ENCODE results near the gene CRY2.

The CRY2 gene

GRCh38 chr11:45886816-45887520, 39.7 kb downstream of the CRY2 start:
- no peak for ATAC-seq

GRCh38 chr11:45887587-45887986, 40.3 kb downstream of the CRY2 start:
- ATAC-seq: no peak
- TF ChIP-seq TOX (CRISPR knock-in tag; IDR thresholded peaks at IDR 0.05; ENCODE audit: borderline replicate concordance) (no peak), ZNF70 (CRISPR knock-in tag; IDR thresholded peaks at IDR 0.05) (no peak), CREB5 (CRISPR knock-in tag; IDR thresholded peaks at IDR 0.05; ENCODE audit: low read depth) (no peak), ESRRG (CRISPR knock-in tag; IDR thresholded peaks at IDR 0.05) (no peak), CSRNP3 (CRISPR knock-in tag; IDR thresholded peaks at IDR 0.05) (no peak), CSDC2 (CRISPR knock-in tag; IDR thresholded peaks at IDR 0.05) (no peak), ARNTL (CRISPR knock-in tag; IDR thresholded peaks at IDR 0.05; ENCODE audit: borderline replicate concordance, low read depth) (no peak), ZNF8 (CRISPR knock-in tag; IDR thresholded peaks at IDR 0.05) (no peak), OSR1 (CRISPR knock-in tag; IDR thresholded peaks at IDR 0.05) (no peak), GLIS3 (CRISPR knock-in tag; IDR thresholded peaks at IDR 0.05) (no peak), TCF4 (CRISPR knock-in tag; IDR thresholded peaks at IDR 0.05; ENCODE audit: borderline replicate concordance) (no peak), TSHZ2 (CRISPR knock-in tag; IDR thresholded peaks at IDR 0.05) (no peak), ZC3H10 (CRISPR knock-in tag; IDR thresholded peaks at IDR 0.05) (no peak), BACH2 (CRISPR knock-in tag; IDR thresholded peaks at IDR 0.05; ENCODE audit: borderline replicate concordance) (no peak), ZFP3 (CRISPR knock-in tag; IDR thresholded peaks at IDR 0.05) (no peak), PPARA (CRISPR knock-in tag; IDR thresholded peaks at IDR 0.05; ENCODE audit: borderline replicate concordance) (no peak), SNAI2 (CRISPR knock-in tag; IDR thresholded peaks at IDR 0.05) (no peak)

More at GRCh38 chr11:45886816-45887520, 39.7 kb downstream of the CRY2 start:
- TF ChIP-seq ZFP30 (CRISPR knock-in tag; IDR thresholded peaks at IDR 0.05) (no peak), CSDC2 (CRISPR knock-in tag; IDR thresholded peaks at IDR 0.05) (no peak), TSHZ2 (CRISPR knock-in tag; IDR thresholded peaks at IDR 0.05) (no peak), ZNF8 (CRISPR knock-in tag; IDR thresholded peaks at IDR 0.05) (no peak), PATZ1 (CRISPR knock-in tag; IDR thresholded peaks at IDR 0.05; ENCODE audit: borderline replicate concordance) (no peak), CREB5 (CRISPR knock-in tag; IDR thresholded peaks at IDR 0.05; ENCODE audit: low read depth) (no peak), ZFP3 (CRISPR knock-in tag; IDR thresholded peaks at IDR 0.05) (no peak)

All from SK-N-SH treated with all-trans-retinoic acid at 6 μM for 48 hours (cell line).